Measurements from ENCODE around the gene IFIT3.
A peak's percentile ranks its signal among the peaks of the same experiment; 100 is the strongest.
"Not testable (repeated sequence)": the region's sequence is repeated elsewhere in the genome, so short reads cannot be mapped to it uniquely, and the experiment has no call there.

Gene IFIT3

DNA sequence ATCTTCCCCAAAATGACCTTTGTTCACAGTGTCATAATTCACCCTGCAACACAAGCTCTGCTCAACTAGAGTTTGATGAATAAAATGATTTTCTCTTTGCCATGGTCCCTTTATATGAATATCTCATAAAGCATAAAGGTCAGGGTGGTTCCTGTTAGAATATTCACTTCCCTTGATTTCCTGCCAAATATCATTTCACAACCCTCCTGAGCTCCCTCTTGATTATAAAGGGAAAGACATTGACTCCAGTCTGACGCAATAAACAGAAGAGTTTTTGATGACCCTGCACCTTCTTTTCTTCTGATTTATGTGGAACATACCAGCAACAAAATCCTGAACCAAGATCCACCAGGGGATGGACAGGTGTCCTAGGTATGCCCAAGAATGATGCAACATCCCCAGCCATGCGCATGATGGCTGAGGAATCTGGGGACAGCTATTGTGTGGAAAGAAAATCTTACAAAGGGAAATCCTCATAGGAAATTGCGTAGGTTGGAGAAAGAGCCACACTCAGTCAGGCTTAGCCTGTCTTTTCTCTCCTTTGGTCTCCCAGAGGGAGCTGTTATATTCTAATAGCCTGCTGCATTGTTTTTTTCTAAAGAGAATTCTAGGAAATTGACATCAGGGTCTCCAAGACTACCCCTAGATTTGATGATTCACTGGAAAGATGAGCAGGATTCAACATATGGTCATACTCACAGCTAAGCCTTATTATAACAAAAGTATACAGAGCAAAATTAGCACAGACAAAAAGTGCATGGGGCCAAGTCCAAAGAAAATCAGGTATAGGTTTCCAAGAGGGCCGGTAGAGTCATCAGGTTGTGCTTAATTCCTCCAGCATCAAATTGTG is 18.8 kb downstream of the IFIT3 start:
- peak overlapping the region in 1 of 2 donors; percentile 4 for H3K27ac ChIP-seq
- TF ChIP-seq CTCF (IDR thresholded peaks at IDR 0.05) = no peak
- no peak overlapping the region for H3K4me3 ChIP-seq
- no peak for DNase-seq (ENCODE audit: low spot score)

GRCh38 chr10:89347701-89348457 is 20.1 kb downstream of the IFIT3 start:
- TF ChIP-seq CTCF (IDR thresholded peaks at IDR 0.05) = no peak
- DNase-seq (ENCODE audit: low spot score) = no peak
- Histone ChIP-seq H3K4me3 (no peak overlapping the region), H3K27ac (peak overlapping the region; percentile 19 to 73)

DNA sequence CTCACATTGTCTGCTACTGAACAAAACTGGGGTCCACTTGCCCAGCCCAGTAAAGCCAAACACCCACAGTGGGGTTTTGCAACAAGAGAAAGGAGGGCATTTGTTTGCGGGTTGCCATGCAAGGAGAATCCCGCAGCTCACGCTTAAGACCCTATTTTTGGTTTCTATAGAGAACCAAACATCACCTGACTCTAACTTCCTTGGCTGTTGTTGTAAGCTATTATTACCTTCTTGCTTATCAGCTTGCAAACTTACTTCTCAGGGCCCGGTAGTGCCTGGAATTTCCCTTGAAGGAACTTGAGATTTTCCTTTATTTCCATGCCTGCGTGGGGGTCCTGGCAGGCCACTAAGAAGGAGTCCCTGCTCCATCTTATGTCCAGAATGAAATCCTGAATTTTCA is 20.7 kb downstream of the IFIT3 start:
- Histone ChIP-seq H3K4me3 (no peak overlapping the region), H3K27ac (peak overlapping the region; percentile 19 to 73)
- DNase-seq (ENCODE audit: low spot score) = no peak
- no peak for TF ChIP-seq CTCF (IDR thresholded peaks at IDR 0.05)

DNA sequence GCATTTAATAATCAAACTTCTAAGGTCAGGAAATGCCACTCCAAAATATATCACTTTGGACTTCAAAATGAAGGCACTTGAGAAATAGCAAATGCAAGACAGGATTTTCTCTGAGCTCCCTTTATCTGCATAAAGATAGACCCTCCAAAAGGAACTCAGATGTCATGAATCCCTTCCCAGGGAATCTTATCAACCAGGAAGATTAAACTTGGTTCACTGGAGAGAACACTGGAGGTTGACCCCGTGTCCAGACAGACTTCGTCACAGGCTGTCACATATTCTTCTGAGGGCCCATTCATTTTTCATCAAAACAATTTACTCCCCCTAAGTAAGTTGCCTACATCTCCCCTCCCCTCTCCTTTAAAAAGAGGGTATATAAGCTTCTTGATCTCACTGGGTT is 21.2 kb downstream of the IFIT3 start:
- no peak for TF ChIP-seq CTCF (IDR thresholded peaks at IDR 0.05)
- no peak overlapping the region for H3K4me3 ChIP-seq
- no peak for DNase-seq (ENCODE audit: low spot score)
- peak overlapping the region in 1 of 2 donors; percentile 73 for H3K27ac ChIP-seq

- H3K4me3 ChIP-seq; DNase-seq (ENCODE audit: low spot score): not testable (repeated sequence)
- H3K27ac ChIP-seq = peak overlapping the region; percentile 84 to 86
These were observed 23.0 kb downstream of the IFIT3 start for GRCh38 chr10:89350631-89351315.

DNA sequence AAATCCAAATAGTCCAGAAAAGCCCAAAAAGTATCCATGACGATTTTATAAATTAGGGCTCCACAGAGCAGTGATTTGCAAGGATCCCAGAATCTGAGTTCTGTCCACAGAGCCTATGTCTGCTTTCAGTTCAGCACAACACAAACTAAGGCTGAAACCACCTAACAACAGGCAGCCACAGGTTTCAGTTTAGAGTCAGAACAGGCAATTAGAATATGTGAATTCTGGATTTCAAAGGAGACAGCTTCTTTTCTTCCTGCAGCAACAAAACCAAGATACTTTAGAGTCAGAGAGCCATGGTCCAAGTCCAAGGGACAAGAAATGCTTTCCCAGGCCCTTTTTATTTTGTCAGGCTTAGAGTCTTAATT is 23.6 kb downstream of the IFIT3 start:
- peak overlapping the region; percentile 84 to 86 for H3K27ac ChIP-seq
- H3K4me3 ChIP-seq = no peak overlapping the region
- no peak for TF ChIP-seq CTCF (IDR thresholded peaks at IDR 0.05)
- no peak for DNase-seq (ENCODE audit: low spot score)

All from coronary artery (tissue), 2 donors.